ENCODE results near the gene QDPR. TPM values are rescaled to one million over a fixed set of nuclear protein-coding genes. Genes with fewer than 3 reads are reported as not detected.

QDPR gene
- total RNA-seq, 1 donor from 2014 or later, result 53.0 TPM

GRCh38 chr4:17497890-17498523, 13.9 kb downstream of the QDPR start:
- TF ChIP-seq CTCF (IDR thresholded peaks at IDR 0.05; ENCODE audit: unreplicated experiment), result no peak
- Mint-ChIP-seq H3K9me3 (ENCODE audit: low read depth) (no peaks in the 10 kb centered on the region), H3K36me3 (ENCODE audit: insufficient read depth) (peaks cover 19% of the 10 kb centered on the region), H3K27ac (no peak overlapping the region), H3K4me1 (ENCODE audit: low read depth) (peaks cover 2% of the 10 kb centered on the region), H3K4me3 (ENCODE audit: low read depth) (no peak overlapping the region), H3K27me3 (no peaks in the 10 kb centered on the region)
- no peak for DNase-seq (ENCODE audit: low spot score, unreplicated experiment)

- Mint-ChIP-seq H3K27ac (no peak overlapping the region), H3K27me3 (no peaks in the 10 kb centered on the region), H3K4me3 (ENCODE audit: low read depth) (no peak overlapping the region), H3K36me3 (ENCODE audit: insufficient read depth) (peaks cover 23% of the 10 kb centered on the region), H3K9me3 (ENCODE audit: low read depth) (no peaks in the 10 kb centered on the region), H3K4me1 (ENCODE audit: low read depth) (peaks cover 17% of the 10 kb centered on the region)
- TF ChIP-seq CTCF (IDR thresholded peaks at IDR 0.05; ENCODE audit: unreplicated experiment), result no peak
- no peak for DNase-seq (ENCODE audit: low spot score, unreplicated experiment)
Observed at GRCh38 chr4:17494258-17495190, 17.4 kb downstream of the QDPR start.

- H3K27ac Mint-ChIP-seq, result no peak overlapping the region
- peaks cover 21% of the 10 kb centered on the region for H3K4me1 Mint-ChIP-seq (ENCODE audit: low read depth)
- no peaks in the 10 kb centered on the region for H3K9me3 Mint-ChIP-seq (ENCODE audit: low read depth)
- no peaks in the 10 kb centered on the region for H3K27me3 Mint-ChIP-seq
- no peak for TF ChIP-seq CTCF (IDR thresholded peaks at IDR 0.05; ENCODE audit: unreplicated experiment)
- H3K36me3 Mint-ChIP-seq (ENCODE audit: insufficient read depth), result peaks cover 24% of the 10 kb centered on the region
- no peak overlapping the region for H3K4me3 Mint-ChIP-seq (ENCODE audit: low read depth)
- DNase-seq (ENCODE audit: low spot score, unreplicated experiment), result no peak
Observed at GRCh38 chr4:17493619-17494018, 18.3 kb downstream of the QDPR start.

GRCh38 chr4:17492876-17493275, 19.0 kb downstream of the QDPR start:
- DNase-seq (ENCODE audit: low spot score, unreplicated experiment), result no peak
- H3K4me1 Mint-ChIP-seq (ENCODE audit: low read depth), result peaks cover 21% of the 10 kb centered on the region
- H3K4me3 Mint-ChIP-seq (ENCODE audit: low read depth), result no peak overlapping the region
- H3K27me3 Mint-ChIP-seq, result no peaks in the 10 kb centered on the region
- no peaks in the 10 kb centered on the region for H3K9me3 Mint-ChIP-seq (ENCODE audit: low read depth)
- no peak overlapping the region for H3K27ac Mint-ChIP-seq
- peaks cover 23% of the 10 kb centered on the region for H3K36me3 Mint-ChIP-seq (ENCODE audit: insufficient read depth)
- TF ChIP-seq CTCF (IDR thresholded peaks at IDR 0.05; ENCODE audit: unreplicated experiment), result no peak

GRCh38 chr4:17492058-17492741, 19.7 kb downstream of the QDPR start:
- H3K27ac Mint-ChIP-seq, result no peak overlapping the region
- H3K9me3 Mint-ChIP-seq (ENCODE audit: low read depth), result no peaks in the 10 kb centered on the region
- no peak overlapping the region for H3K4me3 Mint-ChIP-seq (ENCODE audit: low read depth)
- H3K4me1 Mint-ChIP-seq (ENCODE audit: low read depth), result peaks cover 21% of the 10 kb centered on the region
- peaks cover 21% of the 10 kb centered on the region for H3K36me3 Mint-ChIP-seq (ENCODE audit: insufficient read depth)
- H3K27me3 Mint-ChIP-seq, result no peaks in the 10 kb centered on the region
- no peak for DNase-seq (ENCODE audit: low spot score, unreplicated experiment)
- no peak for TF ChIP-seq CTCF (IDR thresholded peaks at IDR 0.05; ENCODE audit: unreplicated experiment)

All from progenitor cell of endocrine pancreas (in vitro differentiated cells).